ENCODE measurements around the gene FGF1.

DNA sequence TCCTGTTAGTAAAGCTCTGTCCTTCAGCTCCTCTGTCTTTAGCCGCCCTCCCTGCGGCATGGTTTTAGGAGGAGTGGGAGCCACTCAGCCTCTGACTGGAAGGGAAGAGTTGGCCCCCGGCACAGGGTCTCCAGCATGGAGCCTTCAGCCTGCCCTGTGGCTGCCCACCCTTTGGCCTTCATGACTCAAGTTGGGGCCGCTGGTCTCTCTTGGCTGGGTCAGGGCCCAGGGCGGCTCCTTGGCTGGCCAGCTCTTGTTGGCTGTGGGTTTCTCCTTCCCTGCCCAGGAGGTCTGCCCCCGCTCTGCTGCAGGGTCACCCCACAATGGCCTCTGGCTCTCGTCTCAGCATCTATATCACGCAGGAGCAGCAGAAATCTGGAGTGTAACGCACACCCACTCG is 25.7 kb downstream of the FGF1 start:
- TF ChIP-seq, protein P1, sequence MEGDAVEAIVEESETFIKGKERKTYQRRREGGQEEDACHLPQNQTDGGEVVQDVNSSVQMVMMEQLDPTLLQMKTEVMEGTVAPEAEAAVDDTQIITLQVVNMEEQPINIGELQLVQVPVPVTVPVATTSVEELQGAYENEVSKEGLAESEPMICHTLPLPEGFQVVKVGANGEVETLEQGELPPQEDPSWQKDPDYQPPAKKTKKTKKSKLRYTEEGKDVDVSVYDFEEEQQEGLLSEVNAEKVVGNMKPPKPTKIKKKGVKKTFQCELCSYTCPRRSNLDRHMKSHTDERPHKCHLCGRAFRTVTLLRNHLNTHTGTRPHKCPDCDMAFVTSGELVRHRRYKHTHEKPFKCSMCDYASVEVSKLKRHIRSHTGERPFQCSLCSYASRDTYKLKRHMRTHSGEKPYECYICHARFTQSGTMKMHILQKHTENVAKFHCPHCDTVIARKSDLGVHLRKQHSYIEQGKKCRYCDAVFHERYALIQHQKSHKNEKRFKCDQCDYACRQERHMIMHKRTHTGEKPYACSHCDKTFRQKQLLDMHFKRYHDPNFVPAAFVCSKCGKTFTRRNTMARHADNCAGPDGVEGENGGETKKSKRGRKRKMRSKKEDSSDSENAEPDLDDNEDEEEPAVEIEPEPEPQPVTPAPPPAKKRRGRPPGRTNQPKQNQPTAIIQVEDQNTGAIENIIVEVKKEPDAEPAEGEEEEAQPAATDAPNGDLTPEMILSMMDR (conservative IDR thresholded peaks at IDR 0.05; ENCODE audit: low read depth, low read length) = no peak
- TF ChIP-seq RFX5 (IDR thresholded peaks at IDR 0.05; ENCODE audit: low read depth, low read length) (no peak), POLR2A (IDR thresholded peaks at IDR 0.05; ENCODE audit: low read depth, low read length) (no peak), SMC3 (IDR thresholded peaks at IDR 0.05; ENCODE audit: low read depth, low read length) (no peak), FOS (IDR thresholded peaks at IDR 0.05; ENCODE audit: low read depth, low read length) (no peak), MXI1 (IDR thresholded peaks at IDR 0.05; ENCODE audit: borderline replicate concordance, low read depth, low read length) (no peak), RAD21 (IDR thresholded peaks at IDR 0.05; ENCODE audit: low read length) (no peak)
- TF ChIP-seq, protein P2, sequence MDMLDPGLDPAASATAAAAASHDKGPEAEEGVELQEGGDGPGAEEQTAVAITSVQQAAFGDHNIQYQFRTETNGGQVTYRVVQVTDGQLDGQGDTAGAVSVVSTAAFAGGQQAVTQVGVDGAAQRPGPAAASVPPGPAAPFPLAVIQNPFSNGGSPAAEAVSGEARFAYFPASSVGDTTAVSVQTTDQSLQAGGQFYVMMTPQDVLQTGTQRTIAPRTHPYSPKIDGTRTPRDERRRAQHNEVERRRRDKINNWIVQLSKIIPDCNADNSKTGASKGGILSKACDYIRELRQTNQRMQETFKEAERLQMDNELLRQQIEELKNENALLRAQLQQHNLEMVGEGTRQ (IDR thresholded peaks at IDR 0.05; ENCODE audit: low read depth, low read length) = no peak
- TF ChIP-seq, protein P3, sequence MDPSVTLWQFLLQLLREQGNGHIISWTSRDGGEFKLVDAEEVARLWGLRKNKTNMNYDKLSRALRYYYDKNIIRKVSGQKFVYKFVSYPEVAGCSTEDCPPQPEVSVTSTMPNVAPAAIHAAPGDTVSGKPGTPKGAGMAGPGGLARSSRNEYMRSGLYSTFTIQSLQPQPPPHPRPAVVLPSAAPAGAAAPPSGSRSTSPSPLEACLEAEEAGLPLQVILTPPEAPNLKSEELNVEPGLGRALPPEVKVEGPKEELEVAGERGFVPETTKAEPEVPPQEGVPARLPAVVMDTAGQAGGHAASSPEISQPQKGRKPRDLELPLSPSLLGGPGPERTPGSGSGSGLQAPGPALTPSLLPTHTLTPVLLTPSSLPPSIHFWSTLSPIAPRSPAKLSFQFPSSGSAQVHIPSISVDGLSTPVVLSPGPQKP (IDR thresholded peaks at IDR 0.05; ENCODE audit: borderline replicate concordance, low read depth, low read length) = no peak
